GM12878 (cell line): ENCODE data around the gene ORMDL1. TPM values are rescaled to one million over a fixed set of nuclear protein-coding genes. Genes with fewer than 3 reads are reported as not detected.

Source experiments
- ATAC-seq: fragments of 200-7000 bp; cut with Tn5 transposase; 3 replicates; pipeline ENCODE4 v1.9.1; 2020; ENCODE audit warnings: mild to moderate bottlenecking, moderate library complexity
- BruUV-seq: library from RNA; stranded (reverse); fragments of 400-500 nt; replicated peaks from 2 replicates; lab custom pipeline; 2021; lab: Mats Ljungman, UMichigan
- CTCF ChIA-PET: fragments of 300-600 bp; sonication (Branson Sonifier 250); formaldehyde crosslinking; extraction: SDS; loops from one replicate; lab custom pipeline; 2021; ENCODE audit warnings: inconsistent platforms; lab: Yijun Ruan, JAX
- POLR2A ChIA-PET: fragments of 350-600 bp; formaldehyde crosslinking; extraction: SDS; loops from one replicate; lab custom pipeline; 2021; ENCODE audit warnings: inconsistent platforms; lab: Charles Lee
- RAD21 ChIA-PET: fragments of 300-600 bp; sonication (Branson Sonifier 250); formaldehyde crosslinking; loops from one replicate; lab custom pipeline; 2023; ENCODE audit warnings: antibody characterized with exemption; ENCODE audit not compliant: unreplicated experiment; lab: Charles Lee
- SMC1A ChIA-PET: fragments of 300-600 bp; sonication (Branson Sonifier 250); formaldehyde crosslinking; loops from one replicate; lab custom pipeline; 2023; ENCODE audit not compliant: unreplicated experiment, uncharacterized antibody; lab: Charles Lee
- DNase-seq: peaks from one replicate; pipeline ENCODE4 v3.0.0-alpha.2; 2011; ENCODE audit warnings: low read depth, low spot score
- FAIRE-seq: peaks from 3 replicates; lab custom pipeline; 2011; peaks lifted over from hg19 to GRCh38; lab: Jason Lieb, UNC
- H2AFZ ChIP-seq: 2 replicates; pipeline ENCODE4 v1.6.0; 2011; ENCODE audit warnings: low read depth, low read length, control low read depth; ENCODE audit not compliant: control insufficient read depth
- H3K27ac ChIP-seq: 2 replicates; pipeline ENCODE4 v1.5.1; 2011; ENCODE audit warnings: control low read depth; ENCODE audit not compliant: control insufficient read depth, insufficient read depth
- H3K27me3 ChIP-seq, 2 experiments: replicated peaks in 1 of 2; 2 replicates each; pipeline versions ENCODE4 v1.6.0 to v1.6.1; 2011; ENCODE audit warnings: low read length in 1 of 2; ENCODE audit not compliant: control insufficient read depth in 2 of 2, insufficient read depth in 2 of 2
- H3K36me3 ChIP-seq, 2 experiments: 2 replicates each; pipeline ENCODE4 v1.5.1; 2011; ENCODE audit warnings: low read length in 1 of 2; ENCODE audit not compliant: control insufficient read depth in 2 of 2, insufficient read depth in 2 of 2
- H3K4me1 ChIP-seq: 2 replicates; pipeline ENCODE4 v1.6.1; 2011; ENCODE audit warnings: mild to moderate bottlenecking, low read length, moderate library complexity, mixed read lengths; ENCODE audit not compliant: control insufficient read depth, insufficient read depth
- H3K4me2 ChIP-seq: 2 replicates; pipeline ENCODE4 v1.6.0; 2011; ENCODE audit warnings: control low read depth; ENCODE audit not compliant: control insufficient read depth, insufficient read depth
- H3K4me3 ChIP-seq: fragments of 200-600 bp; sonication (generic); 2 replicates; pipeline ENCODE4 v1.5.1; 2016
- H3K79me2 ChIP-seq: 2 replicates; pipeline ENCODE4 v1.6.0; 2011; ENCODE audit warnings: low read length; ENCODE audit not compliant: control insufficient read depth, insufficient read depth
- H3K9ac ChIP-seq: 2 replicates; pipeline ENCODE4 v1.8.0; 2011; ENCODE audit warnings: low read length, control low read depth, mixed read lengths; ENCODE audit not compliant: control insufficient read depth, insufficient read depth
- H3K9me3 ChIP-seq: replicated peaks from 3 replicates; pipeline ENCODE4 v1.5.1; 2011; ENCODE audit warnings: mild to moderate bottlenecking, low read length; ENCODE audit not compliant: control insufficient read depth, insufficient read depth
- H4K20me1 ChIP-seq: 2 replicates; pipeline ENCODE4 v1.6.0; 2011; ENCODE audit not compliant: control insufficient read depth, insufficient read depth
- FOXM1 ChIP-seq: IDR thresholded peaks from 2 replicates; pipeline ENCODE4 v1.6.1; 2012; ENCODE audit warnings: low read depth, mild to moderate bottlenecking, inconsistent platforms, low read length, moderate library complexity
- JUNB ChIP-seq: IDR thresholded peaks from 2 replicates; pipeline ENCODE4 v1.6.1; 2016; ENCODE audit warnings: antibody characterized with exemption, mild to moderate bottlenecking
- WGBS: methylation state at CpG from one replicate; pipeline ENCODE4 v1.1.6; 2016; ENCODE audit warnings: low lambda C conversion rate; ENCODE audit not compliant: insufficient replicate concordance, insufficient coverage; ENCODE audit errors: missing lambda C conversion rate; 5-methylcytosine and 5-hydroxymethylcytosine counted together
- in situ Hi-C: fragments of 300-500 bp; cut with MboI; formaldehyde crosslinking; loops from 9 replicates; pipeline ENCODE4 v1.14.3; 2018; ENCODE audit warnings: mixed read lengths
- intact Hi-C: fragments of 100-400 bp; cut with micrococcal nuclease; formaldehyde crosslinking; loops from one replicate; pipeline ENCODE4 v1.14.2; 2022; ENCODE audit not compliant: unreplicated experiment
- polyA plus RNA-seq, 11 experiments: library from polyadenylated mRNA; depleted of rRNA in 4 of 11; unstranded in 6 of 11; stranded (reverse) in 5 of 11; fragments of >200 nt; fragmentation: Nextera tagmentation in 4 of 11; fragmentation: Illumina TruSeq in 1 of 11; extraction: Ambion mirVana in 4 of 11; extraction: Trizol in 1 of 11; gene quantifications; 1 replicate in 1 of 11; 2 replicates in 10 of 11; pipeline versions ENCODE4 v1.2.1 to v1.2.3, GENCODE V29; 2011 to 2016; ENCODE audit warnings: inconsistent platforms in 2 of 11, missing spikeins in 2 of 11, low read depth in 1 of 11
- total RNA-seq, 4 experiments: library from RNA; depleted of rRNA in 3 of 4; stranded (reverse); fragments of >200 nt in 3 of 4; fragmentation: Illumina TruSeq in 1 of 4; extraction: Trizol in 1 of 4; gene quantifications; 2 replicates each; pipeline versions ENCODE4 v1.2.1 to v1.2.3, GENCODE V29; 2013 to 2021

Gene ORMDL1
- total and polyA plus RNA-seq, 10 of the 15 experiments (the other 5 are each of a cell fraction or from before 2014, with no cell fraction given) = 62.6 to 161 (median 95.7) TPM

DNA sequence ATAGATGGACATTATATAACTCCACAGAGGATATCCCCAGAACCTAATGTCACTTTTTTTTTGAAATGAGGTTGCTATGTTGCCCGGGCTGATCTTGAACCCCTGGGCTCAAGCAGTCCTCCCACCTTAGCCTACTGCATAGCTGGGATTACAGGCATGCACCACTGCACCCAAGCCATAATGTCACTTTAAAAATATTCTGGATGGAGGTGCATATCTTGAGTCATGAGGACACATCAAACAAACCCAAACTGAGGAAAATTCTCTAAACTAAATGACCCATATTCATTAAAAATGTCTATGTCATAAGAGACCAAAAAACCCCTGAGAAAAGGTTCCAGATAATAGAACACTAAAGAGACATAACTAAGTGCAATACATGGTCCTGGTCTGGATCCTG lies 57.9 kb downstream of the ORMDL1 start:
- ChIA-PET CTCF (no interaction called here), RAD21 (no interaction called here), SMC1A (no interaction called here), POLR2A (no interaction called here)
- no TSS peak for BruUV-seq
- Histone ChIP-seq H3K27ac (no peak overlapping the region), H3K4me3 (no peak overlapping the region), H3K4me1 (no peaks in the 10 kb centered on the region), H3K36me3 (no peaks in the 10 kb centered on the region), H3K9ac (no peak overlapping the region), H3K27me3 (no peaks in the 10 kb centered on the region), H3K9me3 (no peaks in the 10 kb centered on the region), H3K79me2 (no peaks in the 10 kb centered on the region), H2AFZ (no peak overlapping the region), H4K20me1 (no peaks in the 10 kb centered on the region), H3K4me2 (no peak overlapping the region)
- no peak for ATAC-seq
- FAIRE-seq = no peak
- intact Hi-C loops (no loop called here), in situ Hi-C loops (no loop called here)
- WGBS = 100% methylated on average over 1 of the region's 1 CpG
- TF ChIP-seq FOXM1 = no peak
- DNase-seq = no peak

DNA sequence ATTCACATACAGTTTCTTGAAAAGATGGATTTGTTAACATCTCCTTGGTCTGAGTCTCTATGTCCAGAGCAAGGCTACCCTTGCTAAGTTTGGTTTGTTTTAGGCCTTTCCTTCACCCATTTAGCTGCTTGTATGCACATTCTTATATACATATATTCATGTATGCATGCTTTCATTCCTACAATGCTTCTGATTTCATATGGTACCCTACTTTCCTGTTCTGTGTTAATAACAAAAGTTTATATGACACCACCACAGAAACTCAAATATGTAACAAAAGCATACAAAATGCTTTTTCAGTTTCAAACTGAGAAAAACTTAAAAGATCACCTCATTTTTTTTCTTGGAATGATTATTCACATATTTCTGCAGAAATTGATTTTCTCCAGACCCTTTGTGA lies 60.9 kb downstream of the ORMDL1 start:
- Histone ChIP-seq H3K36me3 (no peaks in the 10 kb centered on the region), H3K9me3 (no peaks in the 10 kb centered on the region), H4K20me1 (no peaks in the 10 kb centered on the region), H3K79me2 (no peaks in the 10 kb centered on the region), H3K4me2 (no peak overlapping the region), H3K4me3 (no peak overlapping the region), H2AFZ (no peak overlapping the region), H3K9ac (no peak overlapping the region), H3K27me3 (no peaks in the 10 kb centered on the region), H3K27ac (no peak overlapping the region), H3K4me1 (no peaks in the 10 kb centered on the region)
- ChIA-PET POLR2A (no interaction called here), RAD21 (no interaction called here), CTCF (interaction anchor here (0.6 kb wide), 1 partner anchor 1198 kb away, joined by 3 read pairs; no protein-coding TSS in a partner anchor), SMC1A (no interaction called here)
- intact Hi-C loops (no loop called here), in situ Hi-C loops (no loop called here)
- BruUV-seq = no TSS peak
- ATAC-seq = no peak
- no peak for DNase-seq
- FAIRE-seq = no peak
- TF ChIP-seq FOXM1 (no peak), JUNB (peak; percentile 20; the same call in 1 of the 2 replicates)

Other genes with a start within 250 kb of the ORMDL1 start
- gene SLC40A1, start 203.6 kb downstream of the ORMDL1 start, total RNA-seq (2014; rRNA removed) = 0.05 TPM in 1 of 2 replicates, not detected in the other
- not detected in 2 replicates for gene SLC40A1, start 203.6 kb downstream of the ORMDL1 start, total RNA-seq (2014; rRNA removed; fragmentation: Illumina TruSeq; extraction: Trizol)
- 0.38 and 0.61 TPM in 2 replicates for gene SLC40A1, start 203.6 kb downstream of the ORMDL1 start, total RNA-seq (2021)
- 0.07 and 0.08 TPM in 2 replicates for gene SLC40A1, start 203.6 kb downstream of the ORMDL1 start, polyA plus RNA-seq (2011; rRNA removed)
- gene SLC40A1, start 203.6 kb downstream of the ORMDL1 start, polyA plus RNA-seq (2014; fragmentation: Illumina TruSeq; extraction: Trizol) = 0.01 TPM in 1 of 2 replicates, not detected in the other
- not detected for gene SLC40A1, start 203.6 kb downstream of the ORMDL1 start, polyA plus RNA-seq (2014; fragmentation: Nextera tagmentation; extraction: Ambion mirVana)
- not detected in 2 replicates for gene SLC40A1, start 203.6 kb downstream of the ORMDL1 start, polyA plus RNA-seq (2014; rRNA removed)
- gene SLC40A1, start 203.6 kb downstream of the ORMDL1 start, polyA plus RNA-seq (2016; fragmentation: Nextera tagmentation; extraction: Ambion mirVana) = not detected
- gene ASNSD1, start 122.9 kb downstream of the ORMDL1 start, total RNA-seq (2014; rRNA removed) = 48.0 and 58.4 TPM in 2 replicates
- 71.5 and 79.3 TPM in 2 replicates for gene ASNSD1, start 122.9 kb downstream of the ORMDL1 start, total RNA-seq (2014; rRNA removed; fragmentation: Illumina TruSeq; extraction: Trizol)
- gene ASNSD1, start 122.9 kb downstream of the ORMDL1 start, total RNA-seq (2021) = 39.5 and 43.2 TPM in 2 replicates
- gene ASNSD1, start 122.9 kb downstream of the ORMDL1 start, polyA plus RNA-seq (2011; rRNA removed) = 39.1 and 63.6 TPM in 2 replicates
- 89.8 and 119 TPM in 2 replicates for gene ASNSD1, start 122.9 kb downstream of the ORMDL1 start, polyA plus RNA-seq (2014; fragmentation: Illumina TruSeq; extraction: Trizol)
- gene ASNSD1, start 122.9 kb downstream of the ORMDL1 start, polyA plus RNA-seq (2014; fragmentation: Nextera tagmentation; extraction: Ambion mirVana) = 10 to 100 TPM; 70.1 to 74.1 TPM
- gene ASNSD1, start 122.9 kb downstream of the ORMDL1 start, polyA plus RNA-seq (2014; rRNA removed) = 37.6 and 42.6 TPM in 2 replicates
- 10 to 100 TPM; 77.4 to 82.1 TPM for gene ASNSD1, start 122.9 kb downstream of the ORMDL1 start, polyA plus RNA-seq (2016; fragmentation: Nextera tagmentation; extraction: Ambion mirVana)
- gene ANKAR, start 109.7 kb downstream of the ORMDL1 start, total RNA-seq (2014; rRNA removed) = 3.9 and 4.1 TPM in 2 replicates
- gene ANKAR, start 109.7 kb downstream of the ORMDL1 start, total RNA-seq (2014; rRNA removed; fragmentation: Illumina TruSeq; extraction: Trizol) = 4.2 and 5.2 TPM in 2 replicates
- 1.7 and 2.0 TPM in 2 replicates for gene ANKAR, start 109.7 kb downstream of the ORMDL1 start, total RNA-seq (2021)
- gene ANKAR, start 109.7 kb downstream of the ORMDL1 start, polyA plus RNA-seq (2011; rRNA removed) = 1.7 and 2.4 TPM in 2 replicates
- gene ANKAR, start 109.7 kb downstream of the ORMDL1 start, polyA plus RNA-seq (2014; fragmentation: Illumina TruSeq; extraction: Trizol) = 2.4 and 2.5 TPM in 2 replicates
- 1 to 10 TPM; 1.3 to 2.9 TPM for gene ANKAR, start 109.7 kb downstream of the ORMDL1 start, polyA plus RNA-seq (2014; fragmentation: Nextera tagmentation; extraction: Ambion mirVana)
- 2.9 and 3.0 TPM in 2 replicates for gene ANKAR, start 109.7 kb downstream of the ORMDL1 start, polyA plus RNA-seq (2014; rRNA removed)
- gene ANKAR, start 109.7 kb downstream of the ORMDL1 start, polyA plus RNA-seq (2016; fragmentation: Nextera tagmentation; extraction: Ambion mirVana) = 1 to 10 TPM; 1.9 to 3.3 TPM
- 6.7 and 9.6 TPM in 2 replicates for gene OSGEPL1, start 21.5 kb downstream of the ORMDL1 start, total RNA-seq (2014; rRNA removed)
- 7.8 and 9.4 TPM in 2 replicates for gene OSGEPL1, start 21.5 kb downstream of the ORMDL1 start, total RNA-seq (2014; rRNA removed; fragmentation: Illumina TruSeq; extraction: Trizol)
- 5.6 and 7.9 TPM in 2 replicates for gene OSGEPL1, start 21.5 kb downstream of the ORMDL1 start, total RNA-seq (2021)
- gene OSGEPL1, start 21.5 kb downstream of the ORMDL1 start, polyA plus RNA-seq (2011; rRNA removed) = 18.0 and 27.9 TPM in 2 replicates
- 7.5 and 9.8 TPM in 2 replicates for gene OSGEPL1, start 21.5 kb downstream of the ORMDL1 start, polyA plus RNA-seq (2014; fragmentation: Illumina TruSeq; extraction: Trizol)
- 10 to 100 TPM in 1 of 2 experiments, 1 to 10 TPM in 1; 9.4 to 11.5 TPM for gene OSGEPL1, start 21.5 kb downstream of the ORMDL1 start, polyA plus RNA-seq (2014; fragmentation: Nextera tagmentation; extraction: Ambion mirVana)
- 5.8 and 7.9 TPM in 2 replicates for gene OSGEPL1, start 21.5 kb downstream of the ORMDL1 start, polyA plus RNA-seq (2014; rRNA removed)
- 10 to 100 TPM; 10.1 to 10.4 TPM for gene OSGEPL1, start 21.5 kb downstream of the ORMDL1 start, polyA plus RNA-seq (2016; fragmentation: Nextera tagmentation; extraction: Ambion mirVana)
- gene PMS1, start 111 bp upstream of the ORMDL1 start, total RNA-seq (2014; rRNA removed) = 26.4 and 32.7 TPM in 2 replicates
- 43.3 and 43.5 TPM in 2 replicates for gene PMS1, start 111 bp upstream of the ORMDL1 start, total RNA-seq (2014; rRNA removed; fragmentation: Illumina TruSeq; extraction: Trizol)
- gene PMS1, start 111 bp upstream of the ORMDL1 start, total RNA-seq (2021) = 35.9 and 36.5 TPM in 2 replicates
- 19.6 and 33.2 TPM in 2 replicates for gene PMS1, start 111 bp upstream of the ORMDL1 start, polyA plus RNA-seq (2011; rRNA removed)
- gene PMS1, start 111 bp upstream of the ORMDL1 start, polyA plus RNA-seq (2014; fragmentation: Illumina TruSeq; extraction: Trizol) = 32.5 and 43.9 TPM in 2 replicates
- 10 to 100 TPM; 18.7 to 19.2 TPM for gene PMS1, start 111 bp upstream of the ORMDL1 start, polyA plus RNA-seq (2014; fragmentation: Nextera tagmentation; extraction: Ambion mirVana)
- gene PMS1, start 111 bp upstream of the ORMDL1 start, polyA plus RNA-seq (2014; rRNA removed) = 16.5 and 21.3 TPM in 2 replicates
- gene PMS1, start 111 bp upstream of the ORMDL1 start, polyA plus RNA-seq (2016; fragmentation: Nextera tagmentation; extraction: Ambion mirVana) = 10 to 100 TPM; 44.3 to 50.6 TPM